ENCODE measurements around the gene TBC1D10B.

GRCh38 chr16:30356401-30357084, 13.8 kb downstream of the TBC1D10B start:
- TF ChIP-seq CTCF (IDR thresholded peaks at IDR 0.05): no peak
- TF ChIP-seq ZFX (IDR thresholded peaks at IDR 0.05; ENCODE audit: borderline replicate concordance): no peak

Measured in 22Rv1 (cell line).